Mesendoderm (in vitro differentiated cells): Measurements from ENCODE around the gene ARFGAP1.

Experiments used
- DNase-seq: peaks from one replicate; pipeline ENCODE4 v3.0.0; 2013
- H2AK5ac ChIP-seq: 2 replicates; pipeline ENCODE4 v1.6.1; 2013; ENCODE audit warnings: low read length, inconsistent platforms
- H2BK120ac ChIP-seq: 2 replicates; pipeline ENCODE4 v1.6.1; 2013; ENCODE audit warnings: low read depth, mild to moderate bottlenecking, low read length, moderate library complexity, mixed read lengths
- H2BK15ac ChIP-seq: replicated peaks from 2 replicates; pipeline ENCODE4 v1.6.1; 2013; ENCODE audit warnings: low read depth, mild to moderate bottlenecking, moderate library complexity
- H2BK5ac ChIP-seq: 2 replicates; pipeline ENCODE4 v1.6.1; 2013; ENCODE audit warnings: low read length, inconsistent platforms
- H3K18ac ChIP-seq: 2 replicates; pipeline ENCODE4 v1.6.1; 2013; ENCODE audit warnings: mild to moderate bottlenecking, low read length, mixed read lengths
- H3K23ac ChIP-seq: one replicate; pipeline ENCODE4 v1.6.1; 2013; ENCODE audit warnings: low read length
- H3K27ac ChIP-seq: 2 replicates; pipeline ENCODE4 v1.5.1; 2013; ENCODE audit warnings: low read depth, mild to moderate bottlenecking, inconsistent platforms, low read length, moderate library complexity
- H3K27me3 ChIP-seq: 2 replicates; pipeline ENCODE4 v1.6.1; 2013; ENCODE audit warnings: low read length, control low read depth, mild to moderate bottlenecking, inconsistent platforms; ENCODE audit not compliant: insufficient read depth, poor library complexity
- H3K36me3 ChIP-seq: 2 replicates; pipeline ENCODE4 v1.6.1; 2013; ENCODE audit warnings: low read length, inconsistent platforms; ENCODE audit not compliant: control insufficient read depth, insufficient read depth
- H3K4ac ChIP-seq: one replicate; pipeline ENCODE4 v1.6.1; 2013; ENCODE audit warnings: low read depth, mild to moderate bottlenecking, low read length, moderate library complexity
- H3K4me1 ChIP-seq: 2 replicates; pipeline ENCODE4 v1.6.1; 2013; ENCODE audit warnings: low read depth, low read length, inconsistent platforms; ENCODE audit not compliant: control insufficient read depth
- H3K4me2 ChIP-seq: 2 replicates; pipeline ENCODE4 v1.6.1; 2013; ENCODE audit warnings: low read length
- H3K4me3 ChIP-seq: 2 replicates; pipeline ENCODE4 v1.5.1; 2013; ENCODE audit warnings: mild to moderate bottlenecking, low read length
- H3K56ac ChIP-seq: one replicate; pipeline ENCODE4 v1.6.1; 2013; ENCODE audit warnings: low read length
- H3K79me1 ChIP-seq: 2 replicates; pipeline ENCODE4 v1.6.1; 2013; ENCODE audit warnings: low read length, inconsistent platforms
- H3K79me2 ChIP-seq: 2 replicates; pipeline ENCODE4 v1.6.1; 2013; ENCODE audit warnings: mild to moderate bottlenecking, low read length; ENCODE audit not compliant: control insufficient read depth, insufficient read depth
- H3K9ac ChIP-seq: 2 replicates; pipeline ENCODE4 v1.6.1; 2013; ENCODE audit warnings: low read length, inconsistent platforms
- H4K5ac ChIP-seq: one replicate; pipeline ENCODE4 v1.6.1; 2013; ENCODE audit warnings: low read length
- H4K8ac ChIP-seq: one replicate; pipeline ENCODE4 v1.6.1; 2013; ENCODE audit warnings: low read depth, mild to moderate bottlenecking, control low read depth, low read length, moderate library complexity
- WGBS: extraction: QIAGEN DNeasy Blood & Tissue Kit; methylation state at CpG from one replicate; pipeline ENCODE4 v1.1.7; 2013; ENCODE audit warnings: low lambda C conversion rate, missing lambda C conversion rate; ENCODE audit not compliant: insufficient coverage; ENCODE audit errors: extremely low coverage; 5-methylcytosine and 5-hydroxymethylcytosine counted together

ARFGAP1 gene

GRCh38 chr20:63290677-63291472 is 18.3 kb downstream of the ARFGAP1 start:
- no peaks in the 10 kb centered on the region for H3K79me1 ChIP-seq
- H3K18ac ChIP-seq = no peak overlapping the region
- H2BK5ac ChIP-seq = no peak overlapping the region
- H3K36me3 ChIP-seq = peaks cover 5% of the 10 kb centered on the region
- WGBS = no CpG with 5 or more reads among the region's 26 CpGs
- peak; percentile 63 for DNase-seq
- no peak overlapping the region for H3K27ac ChIP-seq
- H3K27me3 ChIP-seq = peaks cover under 1% of the 10 kb centered on the region
- H3K9ac ChIP-seq = no peak overlapping the region
- H3K79me2 ChIP-seq = no peaks in the 10 kb centered on the region
- no peak overlapping the region for H3K4ac ChIP-seq
- H4K8ac ChIP-seq = no peak overlapping the region
- H3K4me2 ChIP-seq = no peak overlapping the region
- no peak overlapping the region for H4K5ac ChIP-seq
- H2BK120ac ChIP-seq = no peak overlapping the region
- no peak overlapping the region for H2AK5ac ChIP-seq
- H3K23ac ChIP-seq = no peak overlapping the region
- no peak overlapping the region for H3K4me3 ChIP-seq
- no peaks in the 10 kb centered on the region for H3K4me1 ChIP-seq
- H2BK15ac ChIP-seq = no peak overlapping the region
- peak overlapping the region; percentile 17 for H3K56ac ChIP-seq

GRCh38 chr20:63291811-63292210 is 19.2 kb downstream of the ARFGAP1 start:
- H3K18ac ChIP-seq = no peak overlapping the region
- H3K4me1 ChIP-seq = no peaks in the 10 kb centered on the region
- H3K79me1 ChIP-seq = no peaks in the 10 kb centered on the region
- H3K56ac ChIP-seq = no peak overlapping the region
- no peaks in the 10 kb centered on the region for H3K79me2 ChIP-seq
- H4K8ac ChIP-seq = no peak overlapping the region
- no peak overlapping the region for H3K9ac ChIP-seq
- H3K4me3 ChIP-seq = no peak overlapping the region
- no peak overlapping the region for H2BK5ac ChIP-seq
- no peak overlapping the region for H2BK120ac ChIP-seq
- H3K4ac ChIP-seq = no peak overlapping the region
- H3K27ac ChIP-seq = no peak overlapping the region
- H3K36me3 ChIP-seq = peaks cover 5% of the 10 kb centered on the region
- no peak overlapping the region for H3K4me2 ChIP-seq
- DNase-seq = peak; percentile 14
- WGBS = no CpG with 5 or more reads among the region's 10 CpGs
- no peak overlapping the region for H2AK5ac ChIP-seq
- no peak overlapping the region for H3K23ac ChIP-seq
- H4K5ac ChIP-seq = no peak overlapping the region
- H3K27me3 ChIP-seq = peaks cover 4% of the 10 kb centered on the region
- no peak overlapping the region for H2BK15ac ChIP-seq

- H3K79me2 ChIP-seq = no peaks in the 10 kb centered on the region
Observed at GRCh38 chr20:63292292-63292701, 19.7 kb downstream of the ARFGAP1 start.

GRCh38 chr20:63292904-63293303 is 20.3 kb downstream of the ARFGAP1 start, which contains the start of gene COL20A1:
TSS of gene COL20A1 (plus strand) at chr20:63293186. CDS start at chr20:63295108, 1,922 bp downstream.
- H2AK5ac ChIP-seq = no peak within 1 kb of the TSS
- DNase-seq = no peak
- no CpG with 5 or more reads among the region's 7 CpGs for WGBS
- no peaks in the 10 kb centered on the region for H3K79me1 ChIP-seq
- peaks cover 4% of the 10 kb centered on the region for H3K27me3 ChIP-seq
- H3K36me3 ChIP-seq = peaks cover 5% of the 10 kb centered on the region
- H3K27ac ChIP-seq = no peak within 1 kb of the TSS
- no peak within 1 kb of the TSS for H3K4me2 ChIP-seq
- H4K8ac ChIP-seq = no peak within 1 kb of the TSS
- peak within 1 kb of the TSS; percentile 34 for H3K56ac ChIP-seq
- H2BK120ac ChIP-seq = no peak within 1 kb of the TSS
- no peak within 1 kb of the TSS for H3K9ac ChIP-seq
- no peak within 1 kb of the TSS for H3K4me3 ChIP-seq
- no peak within 1 kb of the TSS for H2BK15ac ChIP-seq
- H3K4me1 ChIP-seq = no peaks in the 10 kb centered on the region
- no peak within 1 kb of the TSS for H2BK5ac ChIP-seq
- H3K18ac ChIP-seq = no peak within 1 kb of the TSS
- H4K5ac ChIP-seq = no peak within 1 kb of the TSS
- H3K79me2 ChIP-seq = no peaks in the 10 kb centered on the region
- no peak within 1 kb of the TSS for H3K23ac ChIP-seq
- no peak within 1 kb of the TSS for H3K4ac ChIP-seq

More at GRCh38 chr20:63292292-63292701, 19.7 kb downstream of the ARFGAP1 start:
- Histone ChIP-seq H3K36me3 (peaks cover 5% of the 10 kb centered on the region), H2AK5ac (no peak overlapping the region), H3K79me1 (no peaks in the 10 kb centered on the region), H3K4me2 (no peak overlapping the region), H3K4ac (no peak overlapping the region), H3K4me1 (no peaks in the 10 kb centered on the region), H2BK120ac (no peak overlapping the region), H3K4me3 (no peak overlapping the region), H4K8ac (no peak overlapping the region), H2BK15ac (no peak overlapping the region), H4K5ac (no peak overlapping the region), H3K27ac (no peak overlapping the region), H3K18ac (no peak overlapping the region), H3K56ac (no peak overlapping the region), H3K27me3 (peaks cover 4% of the 10 kb centered on the region), H2BK5ac (no peak overlapping the region), H3K23ac (no peak overlapping the region), H3K9ac (no peak overlapping the region)
- no peak for DNase-seq
- WGBS = no CpG with 5 or more reads among the region's 16 CpGs

GRCh38 chr20:63293456-63293855 is 20.8 kb downstream of the ARFGAP1 start:
- no CpG with 5 or more reads among the region's 11 CpGs for WGBS
- no peak overlapping the region for H3K4me2 ChIP-seq

More at GRCh38 chr20:63293456-63293855, 20.8 kb downstream of the ARFGAP1 start:
- Histone ChIP-seq H3K9ac (no peak overlapping the region), H3K4ac (no peak overlapping the region), H2BK15ac (no peak overlapping the region), H3K79me2 (no peaks in the 10 kb centered on the region), H3K36me3 (peaks cover 2% of the 10 kb centered on the region), H2AK5ac (no peak overlapping the region), H3K56ac (peak overlapping the region; percentile 34), H3K4me1 (no peaks in the 10 kb centered on the region), H2BK120ac (no peak overlapping the region), H3K23ac (no peak overlapping the region), H3K27me3 (peaks cover 4% of the 10 kb centered on the region), H3K79me1 (no peaks in the 10 kb centered on the region), H3K18ac (no peak overlapping the region), H2BK5ac (no peak overlapping the region), H3K27ac (no peak overlapping the region), H3K4me3 (no peak overlapping the region), H4K8ac (no peak overlapping the region), H4K5ac (no peak overlapping the region)
- no peak for DNase-seq
